Caco-2 (cell line): ENCODE results near the gene MOV10. TPM values are rescaled to one million over a fixed set of nuclear protein-coding genes. Genes with fewer than 3 reads are reported as not detected.

Source experiments
- BruUV-seq: library from RNA; stranded (reverse); fragments of 400-500 nt; replicated peaks from 2 replicates; lab custom pipeline; 2021; lab: Mats Ljungman, UMichigan
- CTCF ChIA-PET: fragments of 300-600 bp; sonication (Branson Sonifier 250); formaldehyde crosslinking; loops from one replicate; lab custom pipeline; 2022; ENCODE audit warnings: antibody characterized with exemption; lab: Charles Lee
- POLR2A ChIA-PET: fragments of 300-600 bp; sonication (Branson Sonifier 250); formaldehyde crosslinking; loops from one replicate; lab custom pipeline; 2022; ENCODE audit warnings: antibody characterized with exemption; lab: Charles Lee
- DNase-seq, 2 experiments: peaks; one replicate each; pipeline versions ENCODE4 v3.0.0 to v3.0.0-alpha.2; 2020 to 2022
- H3K27me3 ChIP-seq: replicated peaks from 2 replicates; pipeline ENCODE4 v1.6.0; 2011; ENCODE audit warnings: low read length; ENCODE audit not compliant: control insufficient read depth, insufficient read depth
- H3K36me3 ChIP-seq: 2 replicates; pipeline ENCODE4 v1.5.1; 2011; ENCODE audit warnings: low read length; ENCODE audit not compliant: control insufficient read depth, insufficient read depth
- H3K4me1 ChIP-seq: fragments of 250-450 bp; sonication (Bioruptor Pico); 2 replicates; pipeline ENCODE4 v1.5.1; 2020; ENCODE audit warnings: mild to moderate bottlenecking
- H3K4me3 ChIP-seq: 2 replicates; pipeline ENCODE4 v1.5.1; 2011; ENCODE audit warnings: low read depth, mild to moderate bottlenecking, control low read depth, low read length
- H3K9me3 ChIP-seq: fragments of 250-450 bp; sonication (Bioruptor Pico); 2 replicates; pipeline ENCODE4 v1.5.1; 2020; ENCODE audit warnings: mild to moderate bottlenecking, moderate library complexity
- H3K27ac Mint-ChIP-seq: one replicate; pipeline ENCODE4 v1.8.0; 2022; ENCODE audit warnings: mixed read lengths; ENCODE audit not compliant: unreplicated experiment
- H3K27me3 Mint-ChIP-seq: one replicate; pipeline ENCODE4 v1.8.0; 2022; ENCODE audit warnings: mixed read lengths; ENCODE audit not compliant: insufficient read depth, unreplicated experiment
- H3K36me3 Mint-ChIP-seq: one replicate; pipeline ENCODE4 v1.8.0; 2022; ENCODE audit warnings: mild to moderate bottlenecking, mixed read lengths; ENCODE audit not compliant: insufficient read depth, unreplicated experiment
- H3K4me1 Mint-ChIP-seq: one replicate; pipeline ENCODE4 v1.8.0; 2022; ENCODE audit warnings: low read depth, mixed read lengths; ENCODE audit not compliant: unreplicated experiment
- H3K4me3 Mint-ChIP-seq: one replicate; pipeline ENCODE4 v1.8.0; 2022; ENCODE audit warnings: mild to moderate bottlenecking, moderate library complexity, mixed read lengths; ENCODE audit not compliant: unreplicated experiment
- H3K9me3 Mint-ChIP-seq: one replicate; pipeline ENCODE4 v1.8.0; 2022; ENCODE audit warnings: mixed read lengths; ENCODE audit not compliant: unreplicated experiment
- intact Hi-C: fragments of 100-400 bp; cut with micrococcal nuclease; formaldehyde crosslinking; loops from one replicate; pipeline ENCODE4 v1.10.0; 2022; ENCODE audit not compliant: unreplicated experiment
- total RNA-seq: library from RNA; stranded (reverse); gene quantifications from 2 replicates; pipeline ENCODE4 v1.2.3, GENCODE V29; 2022
- TF ChIP-seq, protein P1 (sequence below), 2 experiments: fragments of 200-600 bp in 1 of 2; IDR thresholded peaks; 1 replicate in 1 of 2; 2 replicates in 1 of 2; pipeline versions ENCODE4 v1.5.1 to v1.8.0; 2011 to 2022; ENCODE audit warnings: antibody characterized with exemption in 1 of 2, control low read depth in 1 of 2, inconsistent platforms in 1 of 2, low read depth in 1 of 2, low read length in 1 of 2, mild to moderate bottlenecking in 1 of 2, moderate library complexity in 1 of 2; ENCODE audit not compliant: insufficient read depth in 1 of 2, severe bottlenecking in 1 of 2, unreplicated experiment in 1 of 2

MOV10 gene
- total RNA-seq, 1 experiment from 2014 or later, result 102 TPM

DNA sequence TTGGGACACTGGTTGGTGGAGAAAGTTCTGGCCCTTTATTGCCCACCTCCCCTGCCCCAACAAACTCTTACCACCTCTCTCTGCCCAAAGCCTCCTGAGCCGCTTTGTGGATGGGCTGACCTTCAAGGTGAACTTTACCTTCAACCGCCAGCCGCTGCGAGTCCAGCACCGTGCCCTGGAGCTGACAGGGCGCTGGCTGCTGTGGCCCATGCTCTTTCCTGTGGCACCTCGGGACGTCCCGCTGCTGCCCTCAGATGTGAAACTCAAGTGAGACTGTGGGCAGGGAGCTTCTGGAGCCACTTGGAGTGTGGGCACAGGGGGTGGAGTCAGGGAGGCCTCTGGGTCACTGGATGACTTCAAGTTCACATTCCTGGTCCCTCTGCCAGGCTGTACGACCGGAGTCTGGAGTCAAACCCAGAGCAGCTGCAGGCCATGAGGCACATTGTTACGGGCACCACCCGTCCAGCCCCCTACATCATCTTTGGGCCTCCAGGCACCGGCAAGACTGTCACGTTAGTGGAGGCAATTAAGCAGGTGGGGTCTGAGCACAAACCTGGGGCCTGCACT lies 20.0 kb downstream of the MOV10 start:
- H3K4me3 Mint-ChIP-seq, result no peak overlapping the region
- no peak for DNase-seq
- no peaks in the 10 kb centered on the region for H3K9me3 Mint-ChIP-seq
- no peak overlapping the region for H3K27ac Mint-ChIP-seq
- intact Hi-C loops, result no loop called here
- Histone ChIP-seq H3K36me3 (peaks cover 1% of the 10 kb centered on the region; the same call in 1 of the 2 replicates), H3K9me3 (no peaks in the 10 kb centered on the region), H3K4me1 (peaks cover 19% of the 10 kb centered on the region), H3K4me3 (no peak overlapping the region), H3K27me3 (no peaks in the 10 kb centered on the region)
- ChIA-PET CTCF (interaction anchor here (0.6 kb wide), 1 partner anchor 10 kb away, joined by 3 read pairs; no protein-coding TSS in a partner anchor), POLR2A (no interaction called here)
- no TSS peak for BruUV-seq
- peaks cover 60% of the 10 kb centered on the region for H3K36me3 Mint-ChIP-seq
- TF ChIP-seq, protein P1, sequence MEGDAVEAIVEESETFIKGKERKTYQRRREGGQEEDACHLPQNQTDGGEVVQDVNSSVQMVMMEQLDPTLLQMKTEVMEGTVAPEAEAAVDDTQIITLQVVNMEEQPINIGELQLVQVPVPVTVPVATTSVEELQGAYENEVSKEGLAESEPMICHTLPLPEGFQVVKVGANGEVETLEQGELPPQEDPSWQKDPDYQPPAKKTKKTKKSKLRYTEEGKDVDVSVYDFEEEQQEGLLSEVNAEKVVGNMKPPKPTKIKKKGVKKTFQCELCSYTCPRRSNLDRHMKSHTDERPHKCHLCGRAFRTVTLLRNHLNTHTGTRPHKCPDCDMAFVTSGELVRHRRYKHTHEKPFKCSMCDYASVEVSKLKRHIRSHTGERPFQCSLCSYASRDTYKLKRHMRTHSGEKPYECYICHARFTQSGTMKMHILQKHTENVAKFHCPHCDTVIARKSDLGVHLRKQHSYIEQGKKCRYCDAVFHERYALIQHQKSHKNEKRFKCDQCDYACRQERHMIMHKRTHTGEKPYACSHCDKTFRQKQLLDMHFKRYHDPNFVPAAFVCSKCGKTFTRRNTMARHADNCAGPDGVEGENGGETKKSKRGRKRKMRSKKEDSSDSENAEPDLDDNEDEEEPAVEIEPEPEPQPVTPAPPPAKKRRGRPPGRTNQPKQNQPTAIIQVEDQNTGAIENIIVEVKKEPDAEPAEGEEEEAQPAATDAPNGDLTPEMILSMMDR (IDR thresholded peaks at IDR 0.05; ENCODE audit: insufficient read depth in 1 of 2, low read depth in 1 of 2, low read length in 1 of 2, severe bottlenecking in 1 of 2, unreplicated experiment in 1 of 2), result no peak
- H3K4me1 Mint-ChIP-seq, result peaks cover 10% of the 10 kb centered on the region
- H3K27me3 Mint-ChIP-seq, result no peaks in the 10 kb centered on the region

DNA sequence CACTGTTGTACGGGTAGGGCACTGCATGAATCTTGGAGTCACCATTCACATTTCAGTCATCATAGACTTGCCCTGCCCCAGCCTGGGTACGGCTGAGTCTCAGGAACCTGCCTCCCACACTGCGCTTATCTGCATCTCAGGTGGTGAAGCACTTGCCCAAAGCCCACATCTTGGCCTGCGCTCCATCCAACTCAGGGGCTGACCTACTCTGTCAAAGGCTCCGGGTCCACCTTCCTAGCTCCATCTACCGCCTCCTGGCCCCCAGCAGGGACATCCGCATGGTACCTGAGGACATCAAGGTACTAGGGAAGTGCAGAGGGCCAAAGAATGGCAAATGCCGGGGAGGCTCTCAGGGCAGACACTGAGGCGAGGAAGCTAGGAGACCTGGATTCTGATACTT lies 20.8 kb downstream of the MOV10 start:
- no peak for DNase-seq
- Mint-ChIP-seq H3K36me3 (peaks cover 60% of the 10 kb centered on the region), H3K27me3 (no peaks in the 10 kb centered on the region), H3K9me3 (no peaks in the 10 kb centered on the region), H3K4me1 (peaks cover 14% of the 10 kb centered on the region), H3K4me3 (no peak overlapping the region), H3K27ac (no peak overlapping the region)
- no TSS peak for BruUV-seq
- Histone ChIP-seq H3K4me3 (no peak overlapping the region), H3K36me3 (peaks cover 1% of the 10 kb centered on the region; the same call in 1 of the 2 replicates), H3K4me1 (peaks cover 27% of the 10 kb centered on the region), H3K9me3 (no peaks in the 10 kb centered on the region), H3K27me3 (no peaks in the 10 kb centered on the region)
- CTCF ChIA-PET, result no interaction called here
- intact Hi-C loops, result no loop called here
- TF ChIP-seq, protein P1 (IDR thresholded peaks at IDR 0.05; ENCODE audit: insufficient read depth in 1 of 2, low read depth in 1 of 2, low read length in 1 of 2, severe bottlenecking in 1 of 2, unreplicated experiment in 1 of 2), result no peak
- POLR2A ChIA-PET, result no interaction called here

DNA sequence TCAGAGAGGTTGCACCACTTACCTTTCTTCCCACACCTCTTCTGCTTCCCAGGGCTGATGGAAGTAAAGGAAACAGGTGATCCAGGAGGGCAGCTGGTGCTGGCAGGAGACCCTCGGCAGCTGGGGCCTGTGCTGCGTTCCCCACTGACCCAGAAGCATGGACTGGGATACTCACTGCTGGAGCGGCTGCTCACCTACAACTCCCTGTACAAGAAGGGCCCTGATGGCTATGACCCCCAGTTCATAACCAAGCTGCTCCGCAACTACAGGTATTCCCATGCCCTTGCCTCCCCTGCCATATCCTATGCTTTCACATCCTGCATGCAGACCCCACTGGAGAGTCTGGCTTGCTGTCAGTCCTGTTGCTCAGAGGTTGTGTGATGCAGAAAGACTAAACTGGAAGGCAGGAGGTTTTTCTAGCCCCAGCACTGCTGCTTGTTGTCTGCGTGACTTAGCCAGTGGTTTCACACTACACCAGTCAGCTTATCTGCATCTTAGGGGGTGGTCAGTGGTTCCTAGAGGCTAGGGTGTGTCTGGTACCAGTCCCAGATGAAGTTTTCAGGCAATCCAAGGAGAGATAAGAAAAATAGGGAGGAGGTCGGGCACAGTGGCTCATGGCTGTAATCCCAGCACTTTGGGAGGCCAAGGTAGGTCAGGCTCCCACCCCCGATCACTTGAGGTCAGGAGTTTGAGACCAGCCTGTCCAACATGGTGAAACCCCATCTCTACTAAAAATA lies 22.3 kb downstream of the MOV10 start:
- TF ChIP-seq, protein P1 (IDR thresholded peaks at IDR 0.05; ENCODE audit: insufficient read depth in 1 of 2, low read depth in 1 of 2, low read length in 1 of 2, severe bottlenecking in 1 of 2, unreplicated experiment in 1 of 2), result no peak
- H3K4me3 ChIP-seq, result no peak overlapping the region
- H3K27me3 ChIP-seq, result no peaks in the 10 kb centered on the region
- ChIA-PET POLR2A (no interaction called here), CTCF (interaction anchor here (2.7 kb wide), 1 partner anchor 11 kb away, joined by 10 read pairs; the partner anchor contains the start of gene RHOC)
- Mint-ChIP-seq H3K36me3 (peaks cover 67% of the 10 kb centered on the region), H3K4me3 (no peak overlapping the region), H3K27me3 (no peaks in the 10 kb centered on the region), H3K9me3 (no peaks in the 10 kb centered on the region), H3K27ac (no peak overlapping the region), H3K4me1 (peaks cover 22% of the 10 kb centered on the region)
- intact Hi-C loops, result no loop called here
- DNase-seq, result no peak
- no TSS peak for BruUV-seq
- H3K4me1 ChIP-seq, result peaks cover 42% of the 10 kb centered on the region
- H3K9me3 ChIP-seq, result no peaks in the 10 kb centered on the region
- H3K36me3 ChIP-seq, result peaks cover 1% of the 10 kb centered on the region; the same call in 1 of the 2 replicates
